Naive thymus-derived CD4-positive, alpha-beta T cell (primary cell): ENCODE data around the gene ZNF775. TPM values are rescaled to one million over a fixed set of nuclear protein-coding genes. Genes with fewer than 3 reads are reported as not detected.
"Not testable (repeated sequence)": the region's sequence is repeated elsewhere in the genome, so short reads cannot be mapped to it uniquely, and the experiment has no call there.

Source experiments
- ATAC-seq: fragments of 150-1000 bp; cut with Tn5 transposase; 2 replicates; pipeline ENCODE4 v1.10.0; 2021; ENCODE audit warnings: mild to moderate bottlenecking, moderate library complexity
- CTCF ChIA-PET: fragments of 350-600 bp; sonication (Branson Sonifier 250); formaldehyde crosslinking; loops from one replicate; lab custom pipeline; 2021; ENCODE audit warnings: antibody characterized with exemption; lab: Charles Lee
- POLR2A ChIA-PET: fragments of 350-600 bp; sonication (Branson Sonifier 250); formaldehyde crosslinking; loops from one replicate; lab custom pipeline; 2021; ENCODE audit warnings: antibody characterized with exemption, inconsistent platforms; lab: Charles Lee
- DNase-seq, 9 donors: peaks; one replicate each; pipeline versions ENCODE4 v3.0.0 to v3.0.0-alpha.2; 2020 to 2022; ENCODE audit warnings: mixed read lengths in 1 of 9
- H3K27ac ChIP-seq: one replicate; pipeline ENCODE4 v1.7.0; 2013; ENCODE audit warnings: mild to moderate bottlenecking, low read depth, low read length, moderate library complexity
- H3K27me3 ChIP-seq, 2 donors: one replicate each; pipeline ENCODE4 v1.7.0; 2013; ENCODE audit warnings: low read length in 2 of 2, mild to moderate bottlenecking in 2 of 2, moderate library complexity in 2 of 2; ENCODE audit not compliant: control insufficient read depth in 2 of 2, insufficient read depth in 2 of 2
- H3K36me3 ChIP-seq, 3 experiments: 1 replicate in 2 of 3; 2 replicates in 1 of 3; pipeline ENCODE4 v1.7.0; 2013; ENCODE audit warnings: low read length in 3 of 3, mild to moderate bottlenecking in 3 of 3, moderate library complexity in 1 of 3; ENCODE audit not compliant: insufficient read depth in 3 of 3, control insufficient read depth in 2 of 3
- H3K4me1 ChIP-seq, 2 donors: one replicate each; pipeline ENCODE4 v1.7.0; 2013; ENCODE audit warnings: low read length in 2 of 2, mild to moderate bottlenecking in 2 of 2, moderate library complexity in 1 of 2; ENCODE audit not compliant: control insufficient read depth in 2 of 2, insufficient read depth in 2 of 2
- H3K4me3 ChIP-seq: 2 replicates; pipeline ENCODE4 v1.7.0; 2013; ENCODE audit warnings: mild to moderate bottlenecking, low read length
- H3K9me3 ChIP-seq, 3 experiments: 1 replicate in 2 of 3; 2 replicates in 1 of 3; pipeline ENCODE4 v1.7.0; 2013; ENCODE audit warnings: low read length in 3 of 3; ENCODE audit not compliant: control insufficient read depth in 2 of 3
- H3K27ac Mint-ChIP-seq, 9 donors: one replicate each; pipeline ENCODE4 v1.8.0; 2020 to 2022; ENCODE audit warnings: mixed read lengths in 9 of 9, mild to moderate bottlenecking in 8 of 9, moderate library complexity in 5 of 9, inconsistent platforms in 2 of 9
- H3K27me3 Mint-ChIP-seq, 5 donors: one replicate each; pipeline ENCODE4 v1.8.0; 2021 to 2022; ENCODE audit warnings: mixed read lengths in 5 of 5, mild to moderate bottlenecking in 1 of 5
- H3K36me3 Mint-ChIP-seq, 5 donors: one replicate each; pipeline ENCODE4 v1.8.0; 2020 to 2022; ENCODE audit warnings: mixed read lengths in 5 of 5, mild to moderate bottlenecking in 3 of 5, inconsistent platforms in 1 of 5
- H3K4me1 Mint-ChIP-seq, 7 donors: one replicate each; pipeline ENCODE4 v1.8.0; 2020 to 2022; ENCODE audit warnings: mixed read lengths in 7 of 7, mild to moderate bottlenecking in 3 of 7, inconsistent platforms in 1 of 7
- H3K4me3 Mint-ChIP-seq, 10 donors: one replicate each; pipeline ENCODE4 v1.8.0; 2020 to 2022; ENCODE audit warnings: mild to moderate bottlenecking in 10 of 10, mixed read lengths in 10 of 10, moderate library complexity in 6 of 10, inconsistent platforms in 2 of 10
- H3K9me3 Mint-ChIP-seq, 11 donors: one replicate each; pipeline ENCODE4 v1.8.0; 2020 to 2022; ENCODE audit warnings: mixed read lengths in 11 of 11, mild to moderate bottlenecking in 4 of 11, inconsistent platforms in 1 of 11, moderate library complexity in 1 of 11
- intact Hi-C, 2 donors: fragments of 100-400 bp; cut with micrococcal nuclease; formaldehyde crosslinking; loops; one replicate each; pipeline ENCODE4 v1.15.1; 2023
- polyA plus RNA-seq, 2 donors: library from polyadenylated mRNA; unstranded; fragments of 300-500 nt; fragmentation: Illumina TruSeq; gene quantifications; one replicate each; pipeline ENCODE4 v1.2.3, GENCODE V29; 2021
- total RNA-seq, 6 experiments: library from RNA in 5 of 6; stranded (reverse) in 5 of 6; gene quantifications; 1 replicate in 5 of 6; 2 replicates in 1 of 6; pipeline ENCODE4 v1.2.3 and lab custom pipeline; 2021 to 2026

The ZNF775 gene
- total and polyA plus RNA-seq, 7 experiments from 2014 or later: 1.1 to 7.4 (median 4.3) TPM

DNA sequence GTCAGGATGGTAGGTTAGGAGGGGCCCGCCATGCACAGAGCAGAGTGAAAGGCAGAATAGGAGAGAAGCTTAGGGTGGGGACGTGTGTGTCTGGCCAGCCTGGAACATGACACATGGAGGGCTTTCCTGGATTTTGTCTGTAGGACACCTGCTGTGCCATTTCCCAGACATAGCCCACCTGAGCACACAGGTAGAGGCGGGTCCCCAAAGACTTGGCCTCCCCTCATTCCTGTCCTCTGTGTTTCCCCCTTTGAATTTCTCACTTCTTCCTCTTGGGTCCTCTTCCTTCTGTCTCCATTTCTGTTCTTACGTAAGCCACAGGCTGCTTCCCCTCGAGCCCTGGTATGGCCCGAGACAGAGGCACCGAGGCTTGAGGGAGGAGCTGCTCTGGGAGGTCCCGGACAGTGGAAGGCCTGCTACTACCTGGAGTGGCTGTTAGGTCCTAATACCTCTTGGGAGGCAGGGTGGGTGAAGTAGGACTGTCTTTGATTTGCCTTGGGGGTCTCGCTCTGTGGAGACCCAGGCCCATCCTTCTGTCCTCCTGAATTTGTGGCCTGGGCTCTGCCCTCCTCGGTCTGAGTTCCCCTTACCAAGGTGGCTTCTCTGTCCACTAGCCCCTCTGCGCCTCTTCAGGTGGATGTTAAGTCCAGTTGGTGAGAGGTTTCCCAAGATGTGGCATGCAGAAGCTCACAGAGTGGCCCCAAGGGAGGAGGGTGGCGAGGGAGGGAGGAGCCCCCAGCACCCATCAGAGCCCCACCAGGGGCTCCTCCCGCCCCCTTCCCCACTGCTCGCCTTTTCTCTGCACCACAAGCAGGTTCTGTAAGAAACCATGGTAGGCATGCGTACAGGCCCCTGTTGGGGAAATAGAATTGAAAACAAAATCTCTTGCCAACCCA is 5.5 kb downstream of the ZNF775 start:
- H3K36me3 Mint-ChIP-seq: peaks cover 0 to 8% (median 0%) of the 10 kb centered on the region in 5 donors
- H3K4me1 Mint-ChIP-seq: peaks cover 8 to 24% (median 16%) of the 10 kb centered on the region in 7 donors
- ATAC-seq: no peak
- H3K9me3 ChIP-seq: no peaks in the 10 kb centered on the region
- no peaks in the 10 kb centered on the region for H3K9me3 Mint-ChIP-seq
- H3K27ac Mint-ChIP-seq: no peak overlapping the region
- H3K27ac ChIP-seq: no peak overlapping the region
- CTCF ChIA-PET: no interaction called here
- H3K27me3 ChIP-seq: no peaks in the 10 kb centered on the region
- POLR2A ChIA-PET: interaction anchor here (0.9 to 2.7 kb wide), 2 partner anchors 22 to 78 kb away, joined by 3 to 10 read pairs; a partner anchor contains a TSS
- intact Hi-C loops: no loop called here
- no peak overlapping the region for H3K4me3 ChIP-seq
- H3K4me3 Mint-ChIP-seq: no peak overlapping the region
- H3K27me3 Mint-ChIP-seq: no peaks in the 10 kb centered on the region
- no peak for DNase-seq
- H3K4me1 ChIP-seq: peaks cover 4 to 5% of the 10 kb centered on the region in 2 donors
- peaks cover 0 to 4% (median 0%) of the 10 kb centered on the region in 3 experiments for H3K36me3 ChIP-seq

DNA sequence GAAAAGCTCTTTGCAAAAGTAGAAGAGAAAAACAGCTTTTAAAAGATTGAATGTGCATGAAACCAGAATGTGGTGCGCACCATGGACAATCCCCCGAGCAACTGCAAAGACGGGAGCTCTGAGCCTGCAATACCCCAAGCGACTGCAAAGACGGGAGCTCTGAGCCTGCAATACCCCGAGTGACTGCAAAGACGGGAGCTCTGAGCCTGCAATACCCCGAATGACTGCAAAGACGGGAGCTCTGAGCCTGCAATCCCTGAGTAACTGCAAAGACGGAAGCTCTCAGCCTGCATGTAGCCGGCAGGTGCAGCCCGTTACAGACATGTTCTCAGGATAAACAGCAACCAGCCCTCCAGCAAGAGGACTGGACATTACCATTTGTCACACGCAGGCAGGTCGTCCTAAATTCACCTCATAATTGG is 6.2 kb downstream of the ZNF775 start:
- no peaks in the 10 kb centered on the region for H3K27me3 Mint-ChIP-seq
- ChIA-PET CTCF (interaction anchor here (0.9 kb wide), 1 partner anchor 12 kb away, joined by 3 read pairs; no protein-coding TSS in a partner anchor), POLR2A (interaction anchor here (0.9 to 2.7 kb wide), 2 partner anchors 21 to 78 kb away, joined by 3 to 10 read pairs; a partner anchor contains a TSS)
- no peak overlapping the region for H3K4me3 ChIP-seq
- H3K4me3 Mint-ChIP-seq: peak overlapping the region in 1 of 10 donors; percentile 29
- H3K36me3 ChIP-seq: peaks cover 0 to 4% (median 0%) of the 10 kb centered on the region in 3 experiments
- peaks cover 0 to 8% (median 0%) of the 10 kb centered on the region in 5 donors for H3K36me3 Mint-ChIP-seq
- no peaks in the 10 kb centered on the region for H3K9me3 ChIP-seq
- H3K9me3 Mint-ChIP-seq: no peaks in the 10 kb centered on the region
- no peak overlapping the region for H3K27ac Mint-ChIP-seq
- no peaks in the 10 kb centered on the region for H3K4me1 ChIP-seq
- no peak for DNase-seq
- no peak for ATAC-seq
- H3K27ac ChIP-seq: no peak overlapping the region
- intact Hi-C loops: no loop called here
- no peaks in the 10 kb centered on the region for H3K27me3 ChIP-seq
- H3K4me1 Mint-ChIP-seq: peaks cover 2 to 18% (median 10%) of the 10 kb centered on the region in 7 donors

DNA sequence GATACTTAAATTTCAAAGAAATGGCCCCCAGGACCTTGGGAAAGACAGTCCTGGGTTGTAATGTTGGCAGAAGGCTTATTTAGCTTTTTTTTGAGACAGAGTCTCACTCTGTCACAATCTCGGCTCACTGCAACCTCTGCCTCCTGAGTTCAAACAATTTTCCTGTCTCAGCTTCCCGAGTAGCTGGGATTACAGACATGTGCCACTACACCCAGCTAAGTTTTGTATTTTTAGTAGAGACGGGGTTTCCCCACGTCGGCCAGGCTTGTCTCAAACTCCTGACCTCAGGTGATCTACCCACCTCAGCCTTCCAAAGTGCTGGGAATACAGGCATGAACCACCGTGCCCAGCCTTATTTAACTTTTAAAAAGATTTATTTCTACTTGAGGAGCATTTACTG is 6.8 kb downstream of the ZNF775 start:
- H3K27me3 ChIP-seq, H3K27me3 Mint-ChIP-seq, H3K4me3 Mint-ChIP-seq, H3K4me3 ChIP-seq, DNase-seq, ATAC-seq, H3K9me3 Mint-ChIP-seq, H3K9me3 ChIP-seq, H3K27ac ChIP-seq, intact Hi-C loops, H3K36me3 ChIP-seq, H3K4me1 ChIP-seq, H3K27ac Mint-ChIP-seq: not testable (repeated sequence)
- Mint-ChIP-seq H3K4me1 (peaks cover 0 to 12% (median 5%) of the 10 kb centered on the region in 7 donors), H3K36me3 (peaks cover 0 to 12% (median 3%) of the 10 kb centered on the region in 5 donors)
- ChIA-PET POLR2A (interaction anchor here (0.5 to 2.7 kb wide), 3 partner anchors 21 to 77 kb away, joined by 3 to 10 read pairs (median 3); a partner anchor contains a TSS), CTCF (interaction anchor here (0.9 kb wide), 1 partner anchor 11 kb away, joined by 3 read pairs; no protein-coding TSS in a partner anchor)

DNA sequence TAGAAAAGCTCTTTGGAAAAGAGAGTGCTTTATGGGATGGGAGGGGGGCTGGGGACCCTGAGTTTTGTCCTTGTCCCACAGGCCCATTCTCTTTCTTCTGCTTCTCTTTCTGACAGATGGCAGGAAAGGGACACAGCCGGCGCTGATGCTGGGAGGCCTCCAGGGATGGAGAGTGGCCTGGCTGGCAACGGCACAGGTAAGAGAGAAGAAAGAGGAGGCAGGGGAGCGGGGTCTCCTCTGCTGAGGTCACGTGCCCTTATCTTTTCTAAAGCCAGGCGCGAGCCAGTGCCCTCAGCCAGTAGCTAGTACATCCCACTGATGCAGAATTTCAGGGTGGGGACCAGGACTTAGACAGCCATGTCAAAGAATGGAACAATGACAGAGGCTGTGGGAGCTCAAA is 9.2 kb downstream of the ZNF775 start:
- DNase-seq: no peak
- Histone ChIP-seq H3K27me3 (no peaks in the 10 kb centered on the region), H3K4me3 (no peak overlapping the region), H3K36me3 (peaks cover 0 to 4% (median 0%) of the 10 kb centered on the region in 3 experiments), H3K27ac (no peak overlapping the region), H3K9me3 (no peaks in the 10 kb centered on the region), H3K4me1 (no peaks in the 10 kb centered on the region)
- ChIA-PET CTCF (no interaction called here), POLR2A (interaction anchor here (1.3 kb wide), 1 partner anchor 13 kb away, joined by 4 read pairs; no protein-coding TSS in a partner anchor)
- H3K4me1 Mint-ChIP-seq: peaks cover 0 to 10% (median 0%) of the 10 kb centered on the region in 7 donors
- no peak overlapping the region for H3K27ac Mint-ChIP-seq
- H3K36me3 Mint-ChIP-seq: peaks cover 0 to 20% (median 3%) of the 10 kb centered on the region in 5 donors
- intact Hi-C loops: no loop called here
- no peaks in the 10 kb centered on the region for H3K9me3 Mint-ChIP-seq
- H3K4me3 Mint-ChIP-seq: no peak overlapping the region
- H3K27me3 Mint-ChIP-seq: no peaks in the 10 kb centered on the region
- ATAC-seq: no peak

- intact Hi-C loops: no loop called here
- peak; percentile 80 for ATAC-seq
- H3K36me3 ChIP-seq: peaks cover 0 to 4% (median 0%) of the 10 kb centered on the region in 3 experiments
- H3K27me3 Mint-ChIP-seq: no peaks in the 10 kb centered on the region
- no peak overlapping the region for H3K27ac ChIP-seq
- peaks cover 0 to 10% (median 0%) of the 10 kb centered on the region in 7 donors for H3K4me1 Mint-ChIP-seq
- H3K9me3 ChIP-seq: no peaks in the 10 kb centered on the region
- H3K9me3 Mint-ChIP-seq: no peaks in the 10 kb centered on the region
- H3K4me3 ChIP-seq: no peak overlapping the region
- ChIA-PET CTCF (interaction anchor here (0.7 kb wide), 1 partner anchor 21 kb away, joined by 3 read pairs; no protein-coding TSS in a partner anchor), POLR2A (interaction anchor here (1.3 kb wide), 1 partner anchor 14 kb away, joined by 4 read pairs; no protein-coding TSS in a partner anchor)
- peaks cover 0 to 20% (median 3%) of the 10 kb centered on the region in 5 donors for H3K36me3 Mint-ChIP-seq
- H3K27me3 ChIP-seq: no peaks in the 10 kb centered on the region
- no peak overlapping the region for H3K27ac Mint-ChIP-seq
- DNase-seq: no peak
- H3K4me3 Mint-ChIP-seq: no peak overlapping the region
- H3K4me1 ChIP-seq: no peaks in the 10 kb centered on the region
Observed at GRCh38 chr7:150388709-150389531, 9.8 kb downstream of the ZNF775 start.

- Histone ChIP-seq H3K4me1 (no peaks in the 10 kb centered on the region), H3K9me3 (no peaks in the 10 kb centered on the region), H3K27me3 (no peaks in the 10 kb centered on the region), H3K4me3 (no peak overlapping the region), H3K27ac (no peak overlapping the region), H3K36me3 (peaks cover 0 to 4% (median 0%) of the 10 kb centered on the region in 3 experiments)
- DNase-seq (no peak), ATAC-seq (no peak)
- Mint-ChIP-seq H3K27ac (peak overlapping the region in 2 of 9 donors; percentile 59 to 66), H3K9me3 (no peaks in the 10 kb centered on the region), H3K4me1 (peaks cover 0 to 9% (median 3%) of the 10 kb centered on the region in 7 donors), H3K27me3 (no peaks in the 10 kb centered on the region), H3K4me3 (no peak overlapping the region), H3K36me3 (peaks cover 0 to 20% (median 3%) of the 10 kb centered on the region in 5 donors)
- intact Hi-C loops: no loop called here
- CTCF ChIA-PET: interaction anchor here (0.7 kb wide), 1 partner anchor 20 kb away, joined by 3 read pairs; no protein-coding TSS in a partner anchor
- POLR2A ChIA-PET: interaction anchor here (1.3 kb wide), 1 partner anchor 15 kb away, joined by 4 read pairs; no protein-coding TSS in a partner anchor
Observed at GRCh38 chr7:150389532-150389816, 10.3 kb downstream of the ZNF775 start.
